Fibroblast of peridontal ligament (primary cell): ENCODE measurements around the gene SMIM13.

Experiments used
- DNase-seq: peaks from one replicate; pipeline ENCODE4 v3.0.0-alpha.2; 2010; ENCODE audit errors: extremely low read depth

Gene SMIM13

DNA sequence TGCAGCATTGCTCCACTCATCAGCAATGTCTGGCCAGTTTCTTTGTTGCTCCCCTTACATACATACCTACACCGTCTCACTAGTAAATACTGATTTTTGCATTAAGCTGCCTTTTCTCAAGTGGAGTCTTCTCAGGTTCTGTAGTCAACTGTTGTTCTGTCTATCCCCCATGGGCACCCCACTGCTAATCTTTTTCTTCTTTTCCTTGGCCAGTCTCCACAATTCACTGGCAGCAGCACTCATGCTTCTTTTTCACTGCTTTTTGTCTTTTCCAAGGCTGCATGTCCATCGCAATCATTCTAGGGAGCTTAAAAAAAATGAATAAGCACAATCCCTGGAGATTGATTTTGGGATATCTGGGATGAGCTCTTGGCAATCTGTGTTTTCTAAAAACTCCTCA lies 28.2 kb downstream of the SMIM13 start:
- peak; percentile 49 for DNase-seq

- DNase-seq: no peak
Observed at GRCh38 chr6:11122380-11122779, 28.7 kb downstream of the SMIM13 start.

DNA sequence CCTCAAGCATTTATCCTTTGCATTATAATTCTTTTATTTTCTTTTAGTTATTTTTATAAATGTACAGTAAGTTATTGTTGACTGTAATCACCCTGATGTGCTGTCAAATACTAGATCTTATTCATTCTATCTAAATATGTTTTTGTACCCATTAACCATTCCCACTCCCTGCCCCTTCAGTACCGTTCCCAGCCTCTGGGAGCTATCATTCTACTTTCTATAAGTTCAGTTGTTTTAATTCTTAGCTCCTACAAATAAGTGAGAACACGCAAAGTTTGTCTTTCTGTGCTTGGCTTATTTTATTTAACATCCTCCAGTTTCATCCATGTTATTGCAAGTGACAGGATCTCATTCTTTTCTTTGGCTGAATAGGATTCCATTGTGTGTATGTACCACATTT lies 30.3 kb downstream of the SMIM13 start:
- DNase-seq: no peak

GRCh38 chr6:11126876-11127275 lies 33.2 kb downstream of the SMIM13 start:
- DNase-seq: no peak

GRCh38 chr6:11128608-11129007 lies 35.0 kb downstream of the SMIM13 start:
- DNase-seq: no peak

DNA sequence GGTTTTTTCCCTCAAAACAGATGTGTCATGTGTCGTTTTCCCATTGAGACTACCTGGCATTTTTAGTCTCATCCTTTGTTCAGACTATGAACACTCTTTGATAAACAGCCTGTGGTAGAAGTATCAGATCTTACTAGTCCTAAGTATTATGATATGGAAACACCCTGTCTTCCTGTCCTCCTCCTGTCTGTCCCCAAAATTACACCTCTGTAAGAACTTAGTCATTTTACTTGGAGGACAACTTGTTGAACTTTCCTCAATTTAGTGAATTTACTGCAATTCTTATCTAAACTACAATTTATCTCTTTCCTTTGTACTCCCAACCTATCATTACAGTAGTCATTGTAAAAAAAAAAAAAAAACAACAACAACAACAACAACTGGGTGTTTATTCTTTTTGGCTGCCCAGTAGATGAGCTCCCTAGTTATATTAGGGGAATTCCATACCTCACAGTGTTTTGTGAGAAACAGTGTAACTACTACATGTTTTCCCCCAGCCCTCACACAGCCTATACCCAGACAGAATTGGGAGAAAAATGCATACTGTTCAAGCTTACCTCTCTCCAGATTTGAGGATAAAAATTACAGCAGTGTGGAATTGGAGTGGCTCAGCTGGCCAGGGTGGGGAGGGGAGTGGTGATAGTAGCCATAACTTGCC lies 36.4 kb downstream of the SMIM13 start:
- no peak for DNase-seq

GRCh38 chr6:11130605-11131004 lies 37.0 kb downstream of the SMIM13 start:
- DNase-seq: no peak

DNA sequence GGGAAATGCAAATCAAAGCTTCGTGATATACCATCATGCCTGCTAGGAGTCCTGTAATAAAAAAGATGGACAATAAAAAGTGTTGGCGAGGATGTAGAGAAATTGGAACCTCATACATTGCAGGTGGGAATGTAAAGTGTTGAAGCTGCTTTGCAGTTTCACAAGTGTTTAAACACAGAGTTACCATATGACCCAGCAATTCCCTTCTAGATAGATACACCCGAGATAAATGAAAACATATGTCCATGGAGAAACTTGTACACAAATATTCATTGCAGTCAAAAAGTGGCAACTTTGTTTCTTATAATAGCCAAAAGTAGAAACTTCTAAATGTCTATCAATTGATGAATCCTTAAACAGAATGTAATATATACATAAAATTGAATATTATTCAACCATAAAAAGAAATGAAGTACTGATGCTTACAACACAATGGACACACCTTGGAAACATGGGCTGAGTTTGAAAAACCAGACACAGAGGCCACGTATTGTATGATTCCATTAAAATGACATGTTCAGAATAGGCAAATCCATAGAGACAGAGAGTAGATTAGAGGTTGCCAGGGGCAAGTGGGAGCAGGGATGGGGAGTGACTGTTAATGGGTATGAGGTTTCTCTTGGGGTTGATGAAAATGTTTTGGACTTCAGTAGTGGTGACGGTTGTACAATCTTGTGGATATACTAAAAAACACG lies 38.7 kb downstream of the SMIM13 start:
- DNase-seq: peak; percentile 76

- no peak for DNase-seq
Observed at GRCh38 chr6:11133281-11133680, 39.6 kb downstream of the SMIM13 start.

DNA sequence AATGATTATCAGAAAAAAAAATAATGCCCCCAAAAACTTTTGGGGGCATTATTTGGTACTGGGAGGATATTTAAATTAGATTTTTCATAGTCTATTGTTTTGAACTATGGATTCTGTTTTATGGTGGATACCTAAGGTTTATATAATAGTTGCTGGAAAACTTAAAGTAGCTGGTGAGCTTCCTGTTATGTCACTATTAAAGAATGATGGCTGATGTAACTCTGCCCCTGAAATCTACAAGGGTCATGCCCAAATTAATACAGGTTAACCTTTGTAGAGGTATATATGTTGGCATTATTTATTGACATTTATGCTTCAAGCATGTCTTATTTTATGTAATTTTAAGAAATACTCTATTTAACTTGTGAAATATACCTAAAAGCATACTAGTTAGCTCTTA lies 43.2 kb downstream of the SMIM13 start:
- no peak for DNase-seq

DNA sequence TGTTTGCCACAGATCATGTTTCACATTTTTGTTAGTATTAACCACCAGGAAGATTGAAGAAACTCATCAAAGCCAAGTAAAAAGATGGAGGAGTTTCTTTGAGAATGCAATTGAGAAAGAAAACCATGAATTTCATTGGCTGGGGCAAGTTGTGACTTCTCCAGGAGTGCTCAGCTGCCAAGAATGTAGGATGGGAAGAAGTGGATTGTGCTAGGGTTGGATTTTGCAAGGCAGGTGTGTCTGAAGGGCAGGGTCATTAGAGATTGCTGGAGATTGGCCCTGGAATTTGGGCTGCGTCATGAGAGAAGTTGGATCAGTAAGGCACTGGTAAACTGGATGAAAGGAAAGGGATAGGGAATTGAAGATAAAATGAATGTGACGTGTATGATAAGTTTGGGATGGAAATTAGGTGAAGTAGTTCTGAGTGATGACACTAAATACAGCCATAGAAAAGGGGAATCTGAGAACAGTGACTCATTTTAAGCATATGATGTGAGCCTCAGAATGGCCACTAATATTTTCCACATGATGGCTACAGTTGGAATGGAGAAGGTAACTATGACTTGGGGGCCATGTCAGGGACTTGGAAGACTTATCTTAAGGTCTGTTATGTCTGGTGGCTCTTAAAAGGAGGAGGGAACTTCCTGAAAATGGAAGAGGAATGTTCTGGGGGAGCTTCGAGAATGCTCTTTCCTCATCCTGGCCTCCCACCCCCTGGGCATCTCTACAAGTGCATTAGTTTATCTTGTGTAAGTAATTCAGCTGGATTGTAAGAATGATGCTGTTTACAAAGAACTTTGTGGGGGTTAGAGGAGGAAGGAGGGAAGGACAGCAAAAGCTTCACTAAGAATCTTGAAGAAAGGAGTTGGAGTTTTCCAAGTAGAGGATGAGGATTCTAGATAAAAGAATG lies 45.7 kb downstream of the SMIM13 start:
- peak; percentile 59 for DNase-seq

DNA sequence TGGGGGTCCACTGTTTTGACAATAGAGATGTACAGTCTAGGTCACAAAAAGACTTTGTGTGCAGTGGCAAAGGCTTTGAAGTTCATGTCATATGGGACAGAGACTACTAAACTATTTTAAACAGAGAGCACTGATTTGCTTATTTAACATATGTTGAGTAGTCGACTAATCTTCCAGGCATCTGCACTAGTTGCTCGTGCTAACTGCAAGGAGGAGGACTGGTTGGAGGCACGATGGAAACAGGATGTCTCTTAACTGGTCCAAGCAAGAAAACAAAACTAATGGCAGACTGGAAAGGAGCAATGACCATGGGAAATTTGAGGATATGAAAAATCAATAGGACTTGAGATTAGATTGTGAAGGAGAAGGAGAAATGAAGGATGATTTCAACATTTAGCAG lies 46.4 kb downstream of the SMIM13 start:
- DNase-seq: peak; percentile 23

DNA sequence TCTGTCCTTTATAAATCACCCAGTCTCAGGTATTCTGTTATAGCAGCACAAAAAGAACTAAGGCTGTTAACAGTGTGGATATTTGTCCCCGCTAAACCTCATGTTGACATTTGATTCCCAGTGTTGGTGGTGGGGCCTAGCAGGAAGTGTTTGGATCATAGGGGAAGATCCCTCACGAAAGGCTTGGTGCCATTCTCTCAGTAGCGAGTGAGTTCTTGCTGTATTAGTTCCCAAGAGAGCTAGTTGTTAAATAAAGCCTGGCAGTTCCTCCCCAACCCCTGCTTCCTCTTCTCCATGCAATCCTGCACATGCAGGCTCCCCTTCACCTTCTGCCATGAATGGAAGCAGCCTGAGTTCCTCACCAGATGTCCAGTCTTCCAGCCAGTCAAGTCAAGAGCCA lies 47.7 kb downstream of the SMIM13 start:
- no peak for DNase-seq

DNA sequence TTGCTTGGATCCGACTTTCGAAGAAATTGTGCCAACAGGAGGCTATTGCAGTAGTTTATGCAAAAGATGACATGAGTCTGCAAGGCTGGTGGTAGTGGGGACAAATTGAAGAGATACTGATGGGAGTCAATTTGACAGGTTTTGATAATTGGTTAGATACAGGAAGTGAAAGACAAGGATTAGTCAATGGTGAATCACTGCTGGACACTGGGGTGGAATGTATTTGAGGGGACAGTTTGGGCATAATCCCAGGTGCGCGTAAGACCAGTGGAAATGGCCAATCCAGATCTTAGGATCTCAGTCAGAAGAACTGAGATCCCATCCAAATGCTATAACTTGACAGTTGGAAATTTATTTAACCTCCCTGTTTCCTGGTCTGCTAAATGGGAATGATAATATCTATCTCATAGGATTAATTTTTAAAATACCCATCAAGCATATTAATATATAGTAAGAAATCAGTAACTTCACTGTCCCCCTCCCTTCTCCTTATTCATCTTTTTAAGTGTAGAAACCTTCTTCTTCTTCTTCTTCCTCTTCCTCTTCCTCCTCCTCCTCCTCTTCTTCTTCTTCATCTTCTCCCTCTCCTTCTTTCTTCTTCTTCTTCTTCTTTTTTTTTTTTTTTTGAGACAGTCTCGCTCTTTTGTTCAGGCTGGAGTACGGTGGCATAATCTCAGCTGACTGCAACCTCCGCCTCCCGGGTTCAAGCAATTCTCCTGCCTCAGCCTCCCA lies 48.8 kb downstream of the SMIM13 start:
- DNase-seq: no peak

- peak; percentile 80 for DNase-seq
Observed at GRCh38 chr6:11143394-11144371, 50.0 kb downstream of the SMIM13 start.

DNA sequence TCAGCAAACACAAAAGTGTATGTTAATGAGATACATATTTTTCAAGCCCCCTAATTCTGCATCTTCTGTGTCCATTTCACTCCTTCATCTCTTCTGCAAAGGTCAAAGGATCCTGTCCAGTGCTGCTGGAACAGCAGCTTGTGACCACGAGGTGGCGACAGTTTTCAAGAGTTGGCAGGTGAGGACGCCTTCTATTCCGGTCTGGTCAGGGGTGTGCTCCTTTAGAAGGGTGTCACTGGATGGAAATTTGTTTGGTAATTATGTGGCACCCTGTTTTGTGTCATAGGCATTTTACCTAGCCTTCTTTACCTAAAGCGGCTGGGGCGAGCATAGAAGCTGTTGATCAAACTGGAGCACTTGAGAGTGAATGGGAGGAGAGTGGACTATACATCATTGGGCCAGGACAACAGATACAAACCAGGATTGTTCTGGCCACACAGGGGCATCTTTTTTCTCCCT lies 50.8 kb downstream of the SMIM13 start:
- DNase-seq: peak; percentile 81

GRCh38 chr6:11146117-11146826 lies 52.6 kb downstream of the SMIM13 start:
- DNase-seq: no peak

DNA sequence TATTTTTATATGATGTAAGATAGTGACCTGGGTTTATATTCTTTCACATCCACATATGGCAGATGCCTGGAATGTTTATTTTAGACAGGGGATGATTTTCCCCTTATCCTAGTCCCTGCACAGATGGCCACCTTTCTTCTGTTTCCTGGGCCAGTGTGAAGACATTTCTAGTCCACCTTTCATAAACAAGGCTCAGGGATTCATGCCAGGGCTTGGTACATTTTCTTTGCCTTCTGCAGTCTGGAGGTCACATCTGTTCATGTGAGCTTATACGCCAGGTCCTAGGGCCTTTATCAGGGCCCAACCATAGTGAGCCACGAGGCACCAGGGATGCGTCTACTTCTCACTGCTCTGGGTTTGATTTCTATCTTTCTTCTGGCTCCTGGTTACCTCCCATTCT lies 55.9 kb downstream of the SMIM13 start:
- DNase-seq: no peak

- DNase-seq: no peak
Observed at GRCh38 chr6:11151488-11151887, 57.9 kb downstream of the SMIM13 start.

GRCh38 chr6:11152581-11152980 lies 58.9 kb downstream of the SMIM13 start:
- no peak for DNase-seq
